Spleen (tissue), 11 donors: ENCODE data around the gene PSMD13. TPM values are rescaled to one million over a fixed set of nuclear protein-coding genes. Genes with fewer than 3 reads are reported as not detected.

Experiments
- DNase-seq: peaks from one replicate; pipeline ENCODE4 v3.0.0-alpha.2; 2020
- H3K27ac ChIP-seq, 8 donors: fragments of 200-600 bp; sonication (generic) in 7 of 8; 1 replicate in 4 of 8; 2 replicates in 4 of 8; pipeline versions ENCODE4 v1.5.0 to v1.8.0; 2016 to 2021; ENCODE audit warnings: inconsistent platforms in 4 of 8, mild to moderate bottlenecking in 4 of 8, moderate library complexity in 1 of 8
- H3K27me3 ChIP-seq, 7 donors: fragments of 200-600 bp; sonication (generic) in 6 of 7; replicated peaks in 1 of 7; 1 replicate in 4 of 7; 2 replicates in 3 of 7; pipeline versions ENCODE4 v1.5.0 to v1.8.0; 2016 to 2021; ENCODE audit warnings: inconsistent platforms in 3 of 7, mild to moderate bottlenecking in 1 of 7
- H3K36me3 ChIP-seq, 6 donors: fragments of 200-600 bp; sonication (generic) in 5 of 6; 1 replicate in 4 of 6; 2 replicates in 2 of 6; pipeline versions ENCODE4 v1.5.0 to v1.8.0; 2016 to 2021; ENCODE audit warnings: inconsistent platforms in 2 of 6
- H3K4me1 ChIP-seq, 6 donors: fragments of 200-600 bp; sonication (generic) in 5 of 6; 1 replicate in 3 of 6; 2 replicates in 3 of 6; pipeline versions ENCODE4 v1.5.0 to v1.8.0; 2016 to 2021; ENCODE audit warnings: inconsistent platforms in 3 of 6
- H3K4me3 ChIP-seq, 8 donors: fragments of 200-600 bp; sonication (generic) in 7 of 8; 1 replicate in 4 of 8; 2 replicates in 4 of 8; pipeline versions ENCODE4 v1.5.0 to v1.8.0; 2016 to 2021; ENCODE audit warnings: inconsistent platforms in 4 of 8, mild to moderate bottlenecking in 4 of 8, moderate library complexity in 2 of 8
- H3K9me3 ChIP-seq, 8 donors: fragments of 200-600 bp; sonication (generic) in 7 of 8; 1 replicate in 4 of 8; 2 replicates in 4 of 8; pipeline versions ENCODE4 v1.5.0 to v1.8.0; 2016 to 2021; ENCODE audit warnings: inconsistent platforms in 4 of 8
- CTCF ChIP-seq, 11 experiments: fragments of 200-600 bp in 7 of 11; fragments of 450-650 bp in 4 of 11; sonication (generic) in 4 of 11; IDR thresholded peaks in 8 of 11; conservative IDR thresholded peaks in 3 of 11; 1 replicate in 7 of 11; 2 replicates in 4 of 11; pipeline versions ENCODE4 v1.4.0 to v1.8.0; 2016 to 2021; ENCODE audit warnings: antibody characterized with exemption in 11 of 11, inconsistent platforms in 4 of 11, mild to moderate bottlenecking in 1 of 11
- POLR2A ChIP-seq, 3 donors: fragments of 450-650 bp; IDR thresholded peaks; one replicate each; pipeline ENCODE4 v1.5.1; 2017; ENCODE audit warnings: antibody characterized with exemption in 3 of 3, mild to moderate bottlenecking in 1 of 3
- POLR2AphosphoS5 ChIP-seq, 3 donors: sonication (generic); formaldehyde crosslinking; IDR thresholded peaks; one replicate each; pipeline ENCODE4 v1.5.1; 2017; ENCODE audit warnings: antibody characterized with exemption in 3 of 3
- WGBS, 5 donors: extraction: QIAGEN DNeasy Blood & Tissue Kit in 3 of 5; methylation state at CpG; one replicate each; pipeline versions ENCODE4 v1.1.5 to v1.1.7; 2013 to 2018; 5-methylcytosine and 5-hydroxymethylcytosine counted together
- intact Hi-C: fragments of 100-400 bp; cut with DNase I; formaldehyde crosslinking; loops from one replicate; pipeline ENCODE4 v1.15.0; 2023; ENCODE audit warnings: low total_unique reads
- polyA plus RNA-seq, 3 donors: library from polyadenylated mRNA; stranded (reverse); fragments of 200-250 nt; gene quantifications; one replicate each; pipeline ENCODE4 v1.2.1, GENCODE V29; 2013
- total RNA-seq, 7 donors: library from RNA; depleted of rRNA in 3 of 7; stranded (reverse); fragments of >200 nt in 3 of 7; fragmentation: NEBNext Ultra II Directional in 4 of 7; extraction: Animal tissue kit (Norgen Biotek cat#: 25700) in 4 of 7; gene quantifications; one replicate each; pipeline versions ENCODE4 v1.1.0 to v1.2.1, GENCODE V29; 2016 to 2021
- donor health status: healthy with polysubstance abuse.
- donor health status: DM: no; HTN: no; CAD: no; lungs with moderate emphysema.
- donor health status: DM: no; HTN: no; CAD: no.
- donor health status: Bipolar disorder and iron deficiency.
- donor health status: healthy.
- donor health status: DM: no; HTN: no; CAD: no.
- donor health status: DM: yes; HTN: yes; CAD: no.

The PSMD13 gene
- total and polyA plus RNA-seq, 10 donors: 93.6 to 229 (median 102) TPM

GRCh38 chr11:198236-198806 is 38.5 kb upstream of the PSMD13 start:
- H3K27me3 ChIP-seq: no peaks in the 10 kb centered on the region
- peaks cover 0 to 34% (median 15%) of the 10 kb centered on the region in 6 donors for H3K36me3 ChIP-seq
- DNase-seq: peak; percentile 72
- 88 to 95% (median 91%) methylated on average over 12 to 21 of the region's 21 CpGs for WGBS, 5 donors
- intact Hi-C loops: no loop called here
- H3K9me3 ChIP-seq: no peaks in the 10 kb centered on the region
- no peak overlapping the region for H3K27ac ChIP-seq
- peaks cover 0 to 27% (median 21%) of the 10 kb centered on the region in 6 donors for H3K4me1 ChIP-seq
- TF ChIP-seq POLR2AphosphoS5 (IDR thresholded peaks at IDR 0.05) (peak in 2 of 3 donors; percentile 4 to 33), CTCF (IDR thresholded peaks at IDR 0.05 in 8 of 11, conservative IDR thresholded peaks at IDR 0.05 in 3 of 11) (no peak)
- H3K4me3 ChIP-seq: no peak overlapping the region

- 85 to 90% (median 86%) methylated on average over 10 to 13 of the region's 13 CpGs for WGBS, 5 donors
- peak; percentile 71 for DNase-seq
- H3K9me3 ChIP-seq: no peaks in the 10 kb centered on the region
- no peak overlapping the region for H3K4me3 ChIP-seq
- H3K27me3 ChIP-seq: no peaks in the 10 kb centered on the region
- intact Hi-C loops: no loop called here
- peak in 2 of 3 donors; percentile 3 to 15 for TF ChIP-seq POLR2AphosphoS5 (IDR thresholded peaks at IDR 0.05)
- no peak for TF ChIP-seq CTCF (IDR thresholded peaks at IDR 0.05 in 8 of 11, conservative IDR thresholded peaks at IDR 0.05 in 3 of 11)
- peaks cover 0 to 34% (median 28%) of the 10 kb centered on the region in 6 donors for H3K4me1 ChIP-seq
- H3K27ac ChIP-seq: no peak overlapping the region
- H3K36me3 ChIP-seq: peaks cover 0 to 42% (median 22%) of the 10 kb centered on the region in 6 donors
These were observed 37.7 kb upstream of the PSMD13 start for GRCh38 chr11:199004-199581.

- no peaks in the 10 kb centered on the region for H3K9me3 ChIP-seq
- no peak overlapping the region for H3K27ac ChIP-seq
- intact Hi-C loops: no loop called here
- peaks cover 0 to 49% (median 28%) of the 10 kb centered on the region in 6 donors for H3K36me3 ChIP-seq
- TF ChIP-seq CTCF (IDR thresholded peaks at IDR 0.05 in 8 of 11, conservative IDR thresholded peaks at IDR 0.05 in 3 of 11): no peak
- TF ChIP-seq POLR2A (IDR thresholded peaks at IDR 0.05): no peak
- peak in 1 of 3 donors; percentile 59 for TF ChIP-seq POLR2AphosphoS5 (IDR thresholded peaks at IDR 0.05)
- H3K4me3 ChIP-seq: no peak overlapping the region
- 80 to 93% (median 88%) methylated on average over 8 of the region's 8 CpGs for WGBS, 5 donors
- H3K27me3 ChIP-seq: no peaks in the 10 kb centered on the region
- peak; percentile 70 for DNase-seq
- H3K4me1 ChIP-seq: peaks cover 0 to 41% (median 31%) of the 10 kb centered on the region in 6 donors
These were observed 37.0 kb upstream of the PSMD13 start for GRCh38 chr11:199782-200181.

GRCh38 chr11:200224-201003 is 36.4 kb upstream of the PSMD13 start:
- peak; percentile 70 for DNase-seq
- Histone ChIP-seq H3K27me3 (no peaks in the 10 kb centered on the region), H3K4me1 (peaks cover 1 to 48% (median 37%) of the 10 kb centered on the region in 6 donors), H3K9me3 (no peaks in the 10 kb centered on the region), H3K27ac (no peak overlapping the region), H3K36me3 (peaks cover 0 to 55% (median 33%) of the 10 kb centered on the region in 6 donors), H3K4me3 (no peak overlapping the region)
- TF ChIP-seq POLR2AphosphoS5 (IDR thresholded peaks at IDR 0.05) (peak in 1 of 3 donors; percentile 59), POLR2A (IDR thresholded peaks at IDR 0.05) (no peak), CTCF (IDR thresholded peaks at IDR 0.05 in 8 of 11, conservative IDR thresholded peaks at IDR 0.05 in 3 of 11) (no peak)
- 90 to 97% (median 95%) methylated on average over 11 to 13 of the region's 13 CpGs for WGBS, 5 donors
- intact Hi-C loops: no loop called here
